Measurements from ENCODE around the gene SZT2. TPM values are rescaled to one million over a fixed set of nuclear protein-coding genes. Genes with fewer than 3 reads are reported as not detected.

Gene SZT2
- total and polyA plus RNA-seq, 7 experiments from 2014 or later, result 4.4 to 153 (median 114) TPM

DNA sequence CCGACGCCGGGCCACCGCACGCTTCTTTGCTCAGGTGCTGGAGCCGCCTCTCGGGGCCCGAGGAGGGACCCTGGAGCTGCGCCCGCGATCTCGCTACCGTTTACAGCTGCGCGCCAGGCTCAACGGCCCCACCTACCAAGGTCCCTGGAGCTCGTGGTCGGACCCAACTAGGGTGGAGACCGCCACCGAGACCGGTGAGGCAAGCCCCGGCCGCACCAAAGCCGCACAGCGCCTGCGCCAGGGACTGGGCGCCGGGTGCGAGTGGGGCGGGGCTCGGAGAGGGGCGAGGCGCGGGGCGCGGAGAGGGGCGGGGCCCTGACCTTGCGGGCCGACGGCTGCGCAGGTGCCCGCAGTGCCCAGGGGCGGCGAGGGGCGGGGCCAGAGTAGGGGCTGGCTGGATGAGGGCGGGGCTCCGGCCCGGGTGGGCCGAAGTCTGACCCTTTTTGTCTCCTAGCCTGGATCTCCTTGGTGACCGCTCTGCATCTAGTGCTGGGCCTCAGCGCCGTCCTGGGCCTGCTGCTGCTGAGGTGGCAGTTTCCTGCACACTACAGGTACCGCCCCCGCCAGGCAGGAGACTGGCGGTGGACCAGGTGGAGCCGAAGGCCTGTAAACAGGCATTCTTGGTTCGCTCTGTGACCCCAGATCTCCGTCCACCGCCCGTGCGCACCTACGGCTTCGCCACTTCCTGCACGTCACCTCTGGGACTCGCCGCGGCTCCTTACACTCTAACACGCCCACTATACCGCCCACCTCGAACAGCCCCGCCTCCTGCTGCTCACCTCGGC is 40.7 kb upstream of the SZT2 start:
- peak; percentile 26 to 79 (median 58) for DNase-seq
- H3K27me3 Mint-ChIP-seq, result no peaks in the 10 kb centered on the region
- peaks cover 0 to 4% of the 10 kb centered on the region in 2 donors for H3K4me1 ChIP-seq (ENCODE audit: control insufficient read depth in 2 of 2, insufficient read depth in 2 of 2, low read length in 2 of 2)
- intact Hi-C loops (cut with micrococcal nuclease), result loop anchor here in 1 of 2 donors (1.0 kb wide), 2 partner anchors 9 to 19 kb away; partner anchors contain the start of genes CDC20 and ELOVL1
- H3K27ac Mint-ChIP-seq, result peak overlapping the region; percentile 60 to 97 (median 94)
- H3K9me3 ChIP-seq (ENCODE audit: control insufficient read depth in 2 of 3, low read length in 3 of 3), result no peaks in the 10 kb centered on the region
- no peaks in the 10 kb centered on the region for H3K9me3 Mint-ChIP-seq
- CTCF ChIA-PET, result no interaction called here
- peak overlapping the region; percentile 79 for H3K27ac ChIP-seq (ENCODE audit: low read depth, low read length)
- ATAC-seq, result peak; percentile 91
- POLR2A ChIA-PET, result interaction anchor here (0.9 to 1.3 kb wide), 2 partner anchors 10 to 41 kb away, joined by 4 read pairs; partner anchors contain the start of gene CDC20
- peak overlapping the region; percentile 35 for H3K4me3 ChIP-seq (ENCODE audit: low read length)
- no peaks in the 10 kb centered on the region for H3K36me3 Mint-ChIP-seq
- peak overlapping the region; percentile 68 to 89 (median 79) for H3K4me3 Mint-ChIP-seq
- H3K36me3 ChIP-seq (ENCODE audit: control insufficient read depth in 2 of 3, insufficient read depth in 3 of 3, low read length in 3 of 3), result no peaks in the 10 kb centered on the region
- peaks cover 8 to 11% (median 9%) of the 10 kb centered on the region in 7 donors for H3K4me1 Mint-ChIP-seq
- no peaks in the 10 kb centered on the region for H3K27me3 ChIP-seq (ENCODE audit: control insufficient read depth in 2 of 2, insufficient read depth in 2 of 2, low read length in 2 of 2)

- POLR2A ChIA-PET, result no interaction called here
- intact Hi-C loops (cut with micrococcal nuclease), result loop anchor here in 1 of 2 donors (1.0 to 10.0 kb wide), 3 partner anchors 9 to 305 kb away; partner anchors contain the start of genes CDC20, ELOVL1 and KDM4A
- Mint-ChIP-seq H3K36me3 (no peaks in the 10 kb centered on the region), H3K27ac (peak overlapping the region; percentile 60 to 97 (median 94)), H3K9me3 (no peaks in the 10 kb centered on the region), H3K4me3 (peak overlapping the region; percentile 68 to 89 (median 79)), H3K4me1 (peaks cover 8 to 11% (median 9%) of the 10 kb centered on the region in 7 donors), H3K27me3 (no peaks in the 10 kb centered on the region)
- H3K27ac ChIP-seq (ENCODE audit: low read depth, low read length), result peak overlapping the region; percentile 79
- peak overlapping the region; percentile 35 for H3K4me3 ChIP-seq (ENCODE audit: low read length)
- DNase-seq (no peak), ATAC-seq (no peak)
- H3K9me3 ChIP-seq (ENCODE audit: control insufficient read depth in 2 of 3, low read length in 3 of 3), result no peaks in the 10 kb centered on the region
- H3K27me3 ChIP-seq (ENCODE audit: control insufficient read depth in 2 of 2, insufficient read depth in 2 of 2, low read length in 2 of 2), result no peaks in the 10 kb centered on the region
- CTCF ChIA-PET, result no interaction called here
- peaks cover 0 to 4% of the 10 kb centered on the region in 2 donors for H3K4me1 ChIP-seq (ENCODE audit: control insufficient read depth in 2 of 2, insufficient read depth in 2 of 2, low read length in 2 of 2)
- H3K36me3 ChIP-seq (ENCODE audit: control insufficient read depth in 2 of 3, insufficient read depth in 3 of 3, low read length in 3 of 3), result no peaks in the 10 kb centered on the region
Observed at GRCh38 chr1:43349594-43350306, 39.9 kb upstream of the SZT2 start.

- Histone ChIP-seq H3K27me3 (ENCODE audit: control insufficient read depth in 2 of 2, insufficient read depth in 2 of 2, low read length in 2 of 2) (no peaks in the 10 kb centered on the region), H3K4me1 (ENCODE audit: control insufficient read depth in 2 of 2, insufficient read depth in 2 of 2, low read length in 2 of 2) (peaks cover 0 to 4% of the 10 kb centered on the region in 2 donors), H3K27ac (ENCODE audit: low read depth, low read length) (no peak overlapping the region), H3K36me3 (ENCODE audit: control insufficient read depth in 2 of 3, insufficient read depth in 3 of 3, low read length in 3 of 3) (no peaks in the 10 kb centered on the region), H3K9me3 (ENCODE audit: control insufficient read depth in 2 of 3, low read length in 3 of 3) (no peaks in the 10 kb centered on the region), H3K4me3 (ENCODE audit: low read length) (no peak overlapping the region)
- ChIA-PET POLR2A (interaction anchor here (0.7 kb wide), 1 partner anchor 13 kb away, joined by 3 read pairs; no protein-coding TSS in a partner anchor), CTCF (no interaction called here)
- H3K36me3 Mint-ChIP-seq, result peaks cover 0 to under 1% (median 0%) of the 10 kb centered on the region in 5 donors
- H3K27me3 Mint-ChIP-seq, result no peaks in the 10 kb centered on the region
- DNase-seq (no peak), ATAC-seq (no peak)
- H3K4me3 Mint-ChIP-seq, result no peak overlapping the region
- H3K9me3 Mint-ChIP-seq, result no peaks in the 10 kb centered on the region
- peak overlapping the region in 6 of 9 donors; percentile 25 to 86 (median 64) for H3K27ac Mint-ChIP-seq
- H3K4me1 Mint-ChIP-seq, result peaks cover 8 to 12% (median 9%) of the 10 kb centered on the region in 7 donors
- intact Hi-C loops (cut with micrococcal nuclease), result loop anchor here in 1 of 2 donors (10.0 kb wide), 1 partner anchor 304 kb away; the partner anchor contains the start of gene KDM4A
Observed at GRCh38 chr1:43350976-43351375, 38.7 kb upstream of the SZT2 start.

GRCh38 chr1:43351421-43352350 is 38.0 kb upstream of the SZT2 start:
- H3K36me3 Mint-ChIP-seq, result peaks cover 0 to 1% (median 0%) of the 10 kb centered on the region in 5 donors
- H3K4me3 ChIP-seq (ENCODE audit: low read length), result no peak overlapping the region
- no peak overlapping the region for H3K4me3 Mint-ChIP-seq
- peak overlapping the region in 6 of 9 donors; percentile 25 to 84 (median 51) for H3K27ac Mint-ChIP-seq
- intact Hi-C loops (cut with micrococcal nuclease), result loop anchor here in 1 of 2 donors (10.0 kb wide), 1 partner anchor 303 kb away; the partner anchor contains the start of gene KDM4A
- ChIA-PET CTCF (no interaction called here), POLR2A (no interaction called here)
- no peaks in the 10 kb centered on the region for H3K9me3 Mint-ChIP-seq
- ATAC-seq (no peak), DNase-seq (no peak)
- H3K36me3 ChIP-seq (ENCODE audit: control insufficient read depth in 2 of 3, insufficient read depth in 3 of 3, low read length in 3 of 3), result no peaks in the 10 kb centered on the region
- peaks cover 0 to 4% of the 10 kb centered on the region in 2 donors for H3K4me1 ChIP-seq (ENCODE audit: control insufficient read depth in 2 of 2, insufficient read depth in 2 of 2, low read length in 2 of 2)
- H3K27me3 ChIP-seq (ENCODE audit: control insufficient read depth in 2 of 2, insufficient read depth in 2 of 2, low read length in 2 of 2), result no peaks in the 10 kb centered on the region
- H3K9me3 ChIP-seq (ENCODE audit: control insufficient read depth in 2 of 3, low read length in 3 of 3), result no peaks in the 10 kb centered on the region
- H3K27ac ChIP-seq (ENCODE audit: low read depth, low read length), result no peak overlapping the region
- H3K4me1 Mint-ChIP-seq, result peaks cover 8 to 13% (median 9%) of the 10 kb centered on the region in 7 donors
- H3K27me3 Mint-ChIP-seq, result no peaks in the 10 kb centered on the region

GRCh38 chr1:43352351-43352705 is 37.4 kb upstream of the SZT2 start:
- no peaks in the 10 kb centered on the region for H3K9me3 Mint-ChIP-seq
- H3K36me3 ChIP-seq (ENCODE audit: control insufficient read depth in 2 of 3, insufficient read depth in 3 of 3, low read length in 3 of 3), result no peaks in the 10 kb centered on the region
- H3K4me3 ChIP-seq (ENCODE audit: low read length), result no peak overlapping the region
- ATAC-seq, result no peak
- ChIA-PET POLR2A (no interaction called here), CTCF (no interaction called here)
- H3K27me3 Mint-ChIP-seq, result no peaks in the 10 kb centered on the region
- no peaks in the 10 kb centered on the region for H3K27me3 ChIP-seq (ENCODE audit: control insufficient read depth in 2 of 2, insufficient read depth in 2 of 2, low read length in 2 of 2)
- peak overlapping the region in 3 of 9 donors; percentile 10 to 84 (median 58) for H3K27ac Mint-ChIP-seq
- no peak overlapping the region for H3K27ac ChIP-seq (ENCODE audit: low read depth, low read length)
- H3K9me3 ChIP-seq (ENCODE audit: control insufficient read depth in 2 of 3, low read length in 3 of 3), result no peaks in the 10 kb centered on the region
- H3K36me3 Mint-ChIP-seq, result peaks cover 0 to 5% (median 0%) of the 10 kb centered on the region in 5 donors
- DNase-seq, result no peak
- H3K4me3 Mint-ChIP-seq, result no peak overlapping the region
- intact Hi-C loops (cut with micrococcal nuclease), result loop anchor here in 1 of 2 donors (10.0 kb wide), 1 partner anchor 302 kb away; the partner anchor contains the start of gene KDM4A
- H3K4me1 ChIP-seq (ENCODE audit: control insufficient read depth in 2 of 2, insufficient read depth in 2 of 2, low read length in 2 of 2), result peaks cover 0 to 4% of the 10 kb centered on the region in 2 donors
- H3K4me1 Mint-ChIP-seq, result peaks cover 8 to 16% (median 9%) of the 10 kb centered on the region in 7 donors

GRCh38 chr1:43352881-43353280 is 36.8 kb upstream of the SZT2 start:
- ATAC-seq, result no peak
- Mint-ChIP-seq H3K4me3 (no peak overlapping the region), H3K27me3 (no peaks in the 10 kb centered on the region), H3K4me1 (peaks cover 9 to 19% (median 11%) of the 10 kb centered on the region in 7 donors), H3K9me3 (no peaks in the 10 kb centered on the region), H3K27ac (peak overlapping the region in 2 of 9 donors; percentile 64 to 84), H3K36me3 (peaks cover 0 to 5% (median 0%) of the 10 kb centered on the region in 5 donors)
- no peak for DNase-seq
- CTCF ChIA-PET, result no interaction called here
- H3K36me3 ChIP-seq (ENCODE audit: control insufficient read depth in 2 of 3, insufficient read depth in 3 of 3, low read length in 3 of 3), result no peaks in the 10 kb centered on the region
- H3K27me3 ChIP-seq (ENCODE audit: control insufficient read depth in 2 of 2, insufficient read depth in 2 of 2, low read length in 2 of 2), result no peaks in the 10 kb centered on the region
- peaks cover 0 to 4% of the 10 kb centered on the region in 2 donors for H3K4me1 ChIP-seq (ENCODE audit: control insufficient read depth in 2 of 2, insufficient read depth in 2 of 2, low read length in 2 of 2)
- no peak overlapping the region for H3K27ac ChIP-seq (ENCODE audit: low read depth, low read length)
- POLR2A ChIA-PET, result no interaction called here
- H3K4me3 ChIP-seq (ENCODE audit: low read length), result no peak overlapping the region
- H3K9me3 ChIP-seq (ENCODE audit: control insufficient read depth in 2 of 3, low read length in 3 of 3), result no peaks in the 10 kb centered on the region
- intact Hi-C loops (cut with micrococcal nuclease), result loop anchor here in 1 of 2 donors (10.0 kb wide), 1 partner anchor 302 kb away; the partner anchor contains the start of gene KDM4A
